Measurements from ENCODE around the gene SNTB2. TPM values are rescaled to one million over a fixed set of nuclear protein-coding genes. Genes with fewer than 3 reads are reported as not detected.
A peak's percentile ranks its signal among the peaks of the same experiment; 100 is the strongest.

SNTB2 gene
- total RNA-seq, 2 donors from 2014 or later: 15.5 to 17.9 TPM

DNA sequence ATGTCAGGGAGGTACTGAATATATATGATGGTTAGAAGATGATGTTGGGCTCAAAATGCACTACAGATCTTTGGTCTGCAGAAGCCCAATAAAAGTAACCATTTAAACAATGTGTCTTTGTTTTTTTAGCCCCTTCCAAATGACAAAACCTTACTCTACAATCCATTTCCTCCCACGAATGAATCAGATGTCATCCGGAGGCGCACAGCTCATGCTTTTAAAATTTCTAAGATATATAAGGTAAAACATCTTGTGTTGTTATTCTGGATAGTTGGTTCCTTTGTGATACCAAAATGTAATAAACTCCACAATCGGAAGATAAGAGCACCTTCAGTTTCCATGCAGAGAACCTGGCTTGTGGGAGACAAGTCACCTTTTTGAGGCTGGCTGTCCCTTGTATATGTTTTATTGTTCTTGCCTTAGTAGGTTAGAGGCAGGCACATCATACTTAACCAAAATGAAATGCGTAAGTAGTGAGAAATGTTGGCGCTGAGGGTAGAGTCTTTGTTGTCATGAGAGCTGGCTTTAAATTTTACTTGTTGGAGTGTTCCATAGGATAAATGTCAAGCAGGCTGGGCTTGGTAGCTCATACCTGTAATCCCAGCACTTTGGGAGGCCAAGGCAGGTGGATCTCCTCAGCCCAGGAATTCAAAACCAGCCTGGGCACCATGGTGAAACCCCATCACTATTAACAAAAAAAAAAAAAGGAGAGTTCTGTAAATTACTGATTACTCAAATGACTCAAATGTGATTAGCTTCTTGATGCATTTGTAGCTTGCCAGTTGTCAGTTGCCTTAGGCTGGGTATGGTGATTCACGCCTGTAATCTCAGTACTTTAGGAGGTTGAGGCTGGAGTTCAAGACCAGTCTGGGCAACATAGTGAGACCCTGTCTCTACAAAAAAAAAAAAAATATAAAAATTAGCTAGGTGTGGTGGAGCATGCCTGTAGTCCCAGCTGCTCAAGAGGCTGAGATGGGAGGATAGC lies 19.7 kb upstream of the SNTB2 start:
- Mint-ChIP-seq H3K4me1 (peaks cover 19% of the 10 kb centered on the region), H3K27ac (peak overlapping the region; percentile 71), H3K4me3 (no peak overlapping the region), H3K36me3 (ENCODE audit: low read depth) (peaks cover 6% of the 10 kb centered on the region), H3K27me3 (no peaks in the 10 kb centered on the region)
- no peak for ATAC-seq
- no peaks in the 10 kb centered on the region for H3K9me3 ChIP-seq (ENCODE audit: control insufficient read depth, low read length, poor library complexity, severe bottlenecking)
- DNase-seq: no peak

DNA sequence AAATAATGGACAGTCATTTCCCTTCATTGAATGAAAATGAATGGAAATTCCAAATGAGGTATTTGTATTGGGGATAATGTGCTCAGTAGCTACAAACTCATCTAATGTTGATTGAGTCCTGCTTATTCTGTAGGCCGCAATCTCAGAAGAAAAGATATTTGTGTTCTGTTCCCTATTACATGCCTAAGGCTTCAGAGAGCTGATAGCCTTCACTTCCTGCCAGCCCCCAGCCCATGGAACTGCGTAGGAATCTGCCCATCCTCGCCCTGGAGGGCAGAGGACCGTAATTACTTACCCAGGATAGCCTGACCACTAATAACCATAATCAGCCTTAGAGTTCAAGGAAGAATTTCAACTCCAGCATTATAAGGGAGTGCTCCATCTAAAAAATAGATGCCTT lies 17.9 kb upstream of the SNTB2 start:
- no peak overlapping the region for H3K27ac Mint-ChIP-seq
- H3K27me3 Mint-ChIP-seq: no peaks in the 10 kb centered on the region
- ATAC-seq (no peak), DNase-seq (no peak)
- H3K9me3 ChIP-seq (ENCODE audit: control insufficient read depth, low read length, poor library complexity, severe bottlenecking): no peaks in the 10 kb centered on the region
- peaks cover 26% of the 10 kb centered on the region for H3K4me1 Mint-ChIP-seq
- H3K36me3 Mint-ChIP-seq (ENCODE audit: low read depth): peaks cover 3% of the 10 kb centered on the region
- H3K4me3 Mint-ChIP-seq: no peak overlapping the region

DNA sequence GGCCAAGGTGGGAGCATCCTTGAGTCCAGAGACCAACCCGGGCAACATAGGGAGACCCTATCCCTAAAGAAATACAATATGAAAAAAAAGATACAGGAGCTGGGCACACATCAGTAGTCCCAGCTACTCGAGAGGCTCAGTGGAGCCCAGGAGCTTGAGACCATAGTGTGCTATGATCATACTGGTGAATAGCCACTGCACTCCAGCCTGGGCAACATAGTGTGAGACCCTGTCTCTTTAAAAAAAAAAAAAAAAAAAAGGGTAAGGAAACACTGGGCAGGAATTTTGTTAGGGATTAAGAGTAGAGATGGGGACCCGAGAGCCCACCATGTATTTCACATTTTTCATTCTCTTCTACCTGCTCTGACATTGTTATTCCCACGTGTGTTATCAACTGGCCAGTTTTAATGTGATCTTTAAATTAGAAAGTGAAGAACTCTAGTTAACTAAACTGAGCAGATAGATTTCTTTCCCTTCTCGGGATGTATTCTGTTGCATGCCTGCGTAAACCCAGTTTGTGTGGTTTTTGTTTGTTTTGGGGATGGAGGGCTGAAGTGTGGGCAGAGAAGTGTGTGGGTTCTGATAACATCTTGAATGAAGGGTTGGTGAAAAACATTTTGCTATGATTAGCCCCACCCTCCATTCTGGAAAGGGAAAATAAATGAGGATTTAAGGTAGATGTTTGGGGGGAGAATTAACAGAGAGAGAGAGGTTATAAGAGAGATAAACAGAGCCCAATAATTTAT lies 17.2 kb upstream of the SNTB2 start:
- no peak overlapping the region for H3K4me3 Mint-ChIP-seq
- H3K27ac Mint-ChIP-seq: peak overlapping the region; percentile 80
- H3K27me3 Mint-ChIP-seq: no peaks in the 10 kb centered on the region
- ATAC-seq: no peak
- peaks cover 26% of the 10 kb centered on the region for H3K4me1 Mint-ChIP-seq
- DNase-seq: no peak
- H3K9me3 ChIP-seq (ENCODE audit: control insufficient read depth, low read length, poor library complexity, severe bottlenecking): no peaks in the 10 kb centered on the region
- H3K36me3 Mint-ChIP-seq (ENCODE audit: low read depth): peaks cover 3% of the 10 kb centered on the region

DNA sequence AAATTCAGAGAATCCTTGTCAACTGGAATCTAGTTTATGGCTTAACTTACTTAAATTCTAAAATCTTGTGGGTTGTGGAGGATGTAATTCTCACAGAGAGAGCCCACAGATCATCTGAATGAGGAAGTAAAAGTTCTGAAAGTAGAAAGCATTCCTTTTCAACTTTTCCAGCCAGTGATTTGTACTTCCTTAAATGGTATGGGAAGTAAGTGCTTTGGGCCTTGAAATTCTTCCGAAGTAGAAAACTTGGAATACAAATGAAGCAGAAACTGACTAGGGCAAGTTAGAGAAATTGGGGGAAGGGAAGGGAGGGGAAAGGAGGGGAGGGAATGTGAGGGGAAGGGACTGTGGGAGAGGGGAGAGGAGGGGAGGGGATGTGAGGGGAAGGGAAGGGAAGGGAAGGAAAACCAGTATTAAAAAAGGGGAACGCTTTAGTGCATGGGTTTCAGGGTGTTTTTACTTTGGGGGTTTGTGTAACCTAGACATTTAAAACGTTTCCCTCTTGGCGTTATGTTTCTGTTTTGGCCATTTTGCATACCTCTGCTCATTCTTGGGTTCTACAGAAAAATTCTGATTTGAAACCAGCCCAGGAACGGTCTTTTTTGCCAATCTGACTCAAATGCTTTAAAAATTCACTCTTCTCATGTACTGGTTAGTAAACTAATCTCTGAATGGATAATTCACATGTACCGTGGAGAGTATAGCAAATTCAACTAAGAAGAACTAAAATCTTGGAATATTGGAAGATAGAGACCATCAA lies 15.5 kb upstream of the SNTB2 start:
- DNase-seq: no peak
- ATAC-seq: no peak
- H3K27ac Mint-ChIP-seq: no peak overlapping the region
- H3K4me3 Mint-ChIP-seq: no peak overlapping the region
- H3K4me1 Mint-ChIP-seq: peaks cover 18% of the 10 kb centered on the region
- H3K27me3 Mint-ChIP-seq: no peaks in the 10 kb centered on the region
- no peaks in the 10 kb centered on the region for H3K9me3 ChIP-seq (ENCODE audit: control insufficient read depth, low read length, poor library complexity, severe bottlenecking)
- no peaks in the 10 kb centered on the region for H3K36me3 Mint-ChIP-seq (ENCODE audit: low read depth)

DNA sequence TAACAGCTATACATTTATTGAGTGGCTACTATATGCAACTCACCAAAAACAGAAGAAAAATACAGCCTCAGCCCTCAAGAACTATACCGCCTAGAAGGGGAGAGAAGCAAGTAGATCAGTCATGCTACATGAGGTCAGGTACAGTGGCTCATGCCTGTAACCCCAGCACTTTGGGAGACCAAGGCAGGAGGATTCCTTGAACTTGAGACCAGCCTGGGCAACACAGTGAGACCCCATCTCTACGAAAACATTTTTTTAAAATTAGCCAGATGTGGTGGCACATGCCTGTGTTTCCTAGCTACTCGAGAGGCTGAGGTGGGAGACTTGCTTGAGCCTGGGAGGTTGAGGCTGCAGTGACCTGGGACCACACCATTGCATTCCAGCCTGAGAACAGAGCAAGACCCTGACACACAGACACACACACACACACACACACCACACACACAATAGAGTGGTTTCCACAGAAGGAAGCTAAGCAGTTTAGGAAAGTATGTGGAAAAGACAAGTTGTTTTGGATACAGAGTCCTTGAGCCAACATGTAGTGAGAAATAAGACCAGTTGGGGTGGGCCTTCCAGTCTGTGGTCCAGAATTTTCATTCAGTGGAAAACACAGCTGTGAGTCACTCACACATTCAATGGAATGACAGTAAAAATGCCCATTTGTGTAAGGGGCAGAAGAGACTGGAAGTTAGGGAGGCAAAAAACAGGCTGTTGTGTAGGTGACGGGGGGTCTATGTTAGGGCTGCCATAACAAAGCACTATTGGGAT lies 10.7 kb upstream of the SNTB2 start:
- Mint-ChIP-seq H3K4me3 (no peak overlapping the region), H3K36me3 (ENCODE audit: low read depth) (no peaks in the 10 kb centered on the region), H3K4me1 (peaks cover 13% of the 10 kb centered on the region), H3K27ac (no peak overlapping the region), H3K27me3 (no peaks in the 10 kb centered on the region)
- ATAC-seq: no peak
- DNase-seq: no peak
- no peaks in the 10 kb centered on the region for H3K9me3 ChIP-seq (ENCODE audit: control insufficient read depth, low read length, poor library complexity, severe bottlenecking)

DNA sequence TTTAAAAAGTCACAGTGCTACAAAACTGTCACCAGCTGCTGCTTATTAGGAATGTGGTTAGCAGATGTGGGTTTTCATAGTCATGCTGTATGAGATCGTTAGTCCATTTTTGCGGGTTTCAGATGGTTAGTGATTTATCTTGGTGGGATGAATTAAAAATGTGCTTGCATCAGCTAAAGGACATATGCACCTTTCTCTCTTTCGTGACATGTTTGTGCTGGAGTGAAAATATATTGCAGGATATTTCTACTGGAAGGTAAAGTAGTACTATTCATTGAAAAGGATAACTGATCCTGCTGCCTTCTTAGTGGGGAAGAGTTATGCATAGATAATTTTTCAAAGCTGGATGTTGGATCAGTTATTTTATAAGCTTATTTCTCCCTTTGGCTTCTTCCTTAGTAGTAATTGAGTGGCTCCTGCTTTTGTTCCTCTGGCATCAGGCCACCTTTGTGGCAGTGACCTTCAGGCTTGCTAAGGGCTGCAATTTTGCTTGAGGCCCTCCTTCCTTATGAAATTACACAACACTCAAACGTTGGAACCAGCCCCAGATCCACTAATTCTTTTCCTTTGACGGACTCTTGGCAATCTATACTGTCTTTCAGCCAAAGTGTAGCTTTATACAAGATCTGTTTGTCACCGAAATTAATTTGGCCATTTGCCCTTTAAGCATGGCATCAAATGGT lies 7.5 kb upstream of the SNTB2 start:
- Mint-ChIP-seq H3K27ac (no peak overlapping the region), H3K36me3 (ENCODE audit: low read depth) (no peaks in the 10 kb centered on the region), H3K4me3 (no peak overlapping the region), H3K4me1 (peaks cover 6% of the 10 kb centered on the region), H3K27me3 (no peaks in the 10 kb centered on the region)
- H3K9me3 ChIP-seq (ENCODE audit: control insufficient read depth, low read length, poor library complexity, severe bottlenecking): no peaks in the 10 kb centered on the region
- DNase-seq (no peak), ATAC-seq (no peak)

DNA sequence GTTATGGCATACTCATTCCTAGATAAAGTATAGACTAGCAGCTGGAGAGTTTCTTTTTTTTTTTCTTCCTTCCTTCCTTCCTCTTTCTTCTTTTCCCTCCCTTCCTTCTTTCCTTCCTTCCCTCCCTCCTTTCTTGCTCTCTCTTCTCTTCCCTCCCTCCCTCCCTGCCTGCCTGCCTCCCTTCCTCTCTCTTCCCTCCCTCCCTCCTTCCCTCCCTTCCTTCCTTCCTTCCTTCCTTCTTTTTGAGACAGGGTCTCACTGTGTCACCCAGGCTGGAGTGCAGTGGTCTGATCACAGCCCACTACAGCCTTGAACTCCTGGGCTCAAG lies 7.0 kb upstream of the SNTB2 start:
- Mint-ChIP-seq H3K27me3 (no peaks in the 10 kb centered on the region), H3K36me3 (ENCODE audit: low read depth) (no peaks in the 10 kb centered on the region), H3K4me3 (no peak overlapping the region), H3K27ac (no peak overlapping the region), H3K4me1 (peaks cover 9% of the 10 kb centered on the region)
- ATAC-seq (no peak), DNase-seq (no peak)
- no peaks in the 10 kb centered on the region for H3K9me3 ChIP-seq (ENCODE audit: control insufficient read depth, low read length, poor library complexity, severe bottlenecking)

DNA sequence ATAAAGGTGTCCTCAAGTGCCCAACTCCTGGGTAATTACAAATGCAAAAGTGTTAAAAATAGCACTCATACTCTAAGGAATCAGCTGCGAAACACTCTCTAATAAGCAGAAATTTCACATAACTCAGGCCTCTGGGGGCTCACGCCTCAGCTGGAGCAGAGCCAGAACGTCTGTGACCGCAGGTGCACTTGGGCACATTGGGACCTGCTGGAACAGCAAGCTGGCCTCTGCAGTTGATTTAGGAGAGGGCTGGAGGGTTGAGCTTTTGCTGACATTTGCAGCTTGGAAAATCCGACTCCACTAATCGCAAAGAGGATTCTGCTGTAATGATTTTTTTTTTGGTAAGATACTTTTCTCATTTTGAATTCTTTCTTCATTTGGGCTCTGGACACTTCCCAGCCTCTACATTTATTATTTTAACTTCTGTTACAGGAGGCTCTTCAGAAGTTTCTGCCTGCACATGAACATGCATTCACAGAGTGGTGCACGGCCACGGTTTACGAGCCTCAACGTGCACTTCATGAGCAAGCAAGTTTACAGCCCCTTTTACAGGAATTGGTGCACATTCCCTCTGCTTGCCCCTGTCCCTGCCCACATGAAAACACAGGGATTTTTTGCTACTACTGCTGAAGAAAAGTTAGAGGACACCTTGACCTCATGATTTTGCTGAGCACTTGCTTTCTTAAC lies 4.1 kb upstream of the SNTB2 start:
- no peak overlapping the region for H3K4me3 Mint-ChIP-seq
- peaks cover 16% of the 10 kb centered on the region for H3K4me1 Mint-ChIP-seq
- no peaks in the 10 kb centered on the region for H3K36me3 Mint-ChIP-seq (ENCODE audit: low read depth)
- ATAC-seq (no peak), DNase-seq (no peak)
- H3K27me3 Mint-ChIP-seq: no peaks in the 10 kb centered on the region
- no peak overlapping the region for H3K27ac Mint-ChIP-seq
- no peaks in the 10 kb centered on the region for H3K9me3 ChIP-seq (ENCODE audit: control insufficient read depth, low read length, poor library complexity, severe bottlenecking)

DNA sequence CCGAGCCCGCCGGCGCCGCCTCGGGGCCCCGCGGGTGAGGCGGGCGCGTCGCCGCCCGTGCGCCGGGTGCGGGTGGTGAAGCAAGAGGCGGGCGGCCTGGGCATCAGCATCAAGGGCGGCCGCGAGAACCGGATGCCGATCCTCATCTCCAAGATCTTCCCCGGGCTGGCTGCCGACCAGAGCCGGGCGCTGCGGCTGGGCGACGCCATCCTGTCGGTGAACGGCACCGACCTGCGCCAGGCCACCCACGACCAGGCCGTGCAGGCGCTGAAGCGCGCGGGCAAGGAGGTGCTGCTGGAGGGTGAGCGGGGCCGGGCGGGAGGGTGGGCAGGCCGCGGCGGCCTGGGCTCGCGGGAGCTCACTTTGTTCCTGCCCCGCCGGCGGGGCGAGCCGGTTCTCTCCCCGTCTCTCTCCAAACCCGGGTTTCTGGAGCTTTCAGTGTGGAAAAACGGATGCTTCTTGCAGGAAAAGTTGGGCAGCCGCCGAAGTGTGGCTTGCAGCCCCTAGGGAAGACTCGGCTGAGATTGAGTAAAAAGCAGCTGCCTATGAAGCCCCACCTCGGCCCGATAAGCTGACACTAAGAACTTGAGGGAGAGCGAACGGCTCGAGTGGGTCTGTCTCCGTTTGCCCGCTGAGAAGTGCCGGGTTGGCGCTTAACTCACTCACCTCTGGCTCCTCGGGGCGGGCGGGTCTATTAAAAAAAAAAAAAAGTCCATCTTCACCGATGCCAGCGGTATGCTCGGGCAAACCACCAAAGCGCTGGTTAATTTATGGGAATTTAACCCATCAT lies 677 bp downstream of the SNTB2 start:
- no peaks in the 10 kb centered on the region for H3K9me3 ChIP-seq (ENCODE audit: control insufficient read depth, low read length, poor library complexity, severe bottlenecking)
- ATAC-seq (peak; percentile 41), DNase-seq (peak; percentile 21 to 37 (median 32))
- peak overlapping the region; percentile 90 for H3K4me3 Mint-ChIP-seq
- H3K27me3 Mint-ChIP-seq: no peaks in the 10 kb centered on the region
- H3K4me1 Mint-ChIP-seq: peaks cover 37% of the 10 kb centered on the region
- H3K27ac Mint-ChIP-seq: peak overlapping the region; percentile 88
- peaks cover 4% of the 10 kb centered on the region for H3K36me3 Mint-ChIP-seq (ENCODE audit: low read depth)

DNA sequence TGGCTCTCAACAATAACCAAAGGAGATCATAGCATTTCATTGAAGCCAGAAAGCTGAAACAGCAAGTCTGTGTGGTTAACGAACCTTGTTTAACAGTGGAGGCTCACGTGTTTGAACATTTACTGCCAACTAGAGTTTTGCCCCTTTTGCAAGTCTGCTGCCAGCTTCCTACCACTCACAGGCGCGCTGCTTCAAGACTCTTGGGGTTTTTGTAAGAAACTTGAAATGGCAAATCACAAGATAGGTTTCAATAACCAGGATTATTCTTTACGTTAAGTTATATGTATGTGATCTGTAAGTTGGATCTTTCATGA lies 1.2 kb downstream of the SNTB2 start:
- Mint-ChIP-seq H3K27me3 (no peaks in the 10 kb centered on the region), H3K27ac (peak overlapping the region; percentile 88), H3K36me3 (ENCODE audit: low read depth) (peaks cover 4% of the 10 kb centered on the region), H3K4me3 (peak overlapping the region; percentile 90), H3K4me1 (peaks cover 39% of the 10 kb centered on the region)
- no peak for DNase-seq
- peak; percentile 36 for ATAC-seq
- H3K9me3 ChIP-seq (ENCODE audit: control insufficient read depth, low read length, poor library complexity, severe bottlenecking): no peaks in the 10 kb centered on the region

DNA sequence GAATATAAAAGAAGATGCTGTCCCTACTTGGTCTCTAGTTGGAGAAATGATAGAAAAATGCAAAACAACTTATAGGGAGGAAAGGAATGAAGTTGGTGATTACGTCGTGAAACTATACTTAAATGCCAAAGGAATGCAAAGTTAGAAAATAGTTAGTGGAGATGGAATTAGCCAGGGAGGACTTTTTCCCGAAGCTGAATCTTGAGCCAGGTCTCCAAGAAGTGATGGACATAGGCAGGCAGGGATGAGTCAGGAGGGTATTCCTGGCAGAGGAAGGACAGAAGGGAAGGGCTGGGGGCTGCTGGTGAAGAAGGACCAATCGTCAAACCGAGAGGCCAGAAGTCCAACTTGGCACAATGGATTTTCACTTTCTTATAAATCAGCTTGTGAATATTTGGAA lies 1.8 kb downstream of the SNTB2 start:
- Mint-ChIP-seq H3K4me1 (peaks cover 39% of the 10 kb centered on the region), H3K27me3 (no peaks in the 10 kb centered on the region), H3K4me3 (peak overlapping the region; percentile 90), H3K27ac (peak overlapping the region; percentile 88), H3K36me3 (ENCODE audit: low read depth) (peaks cover 4% of the 10 kb centered on the region)
- DNase-seq (no peak), ATAC-seq (no peak)
- H3K9me3 ChIP-seq (ENCODE audit: control insufficient read depth, low read length, poor library complexity, severe bottlenecking): no peaks in the 10 kb centered on the region
